Measurements from ENCODE around the gene SLC12A2.

- TF ChIP-seq POLR2A (IDR thresholded peaks at IDR 0.05) (no peak), CTCF (IDR thresholded peaks at IDR 0.05) (no peak), POLR2AphosphoS5 (IDR thresholded peaks at IDR 0.05) (no peak)
These were observed 26.2 kb downstream of the SLC12A2 start for GRCh38 chr5:128109766-128110165.

Measured in stomach (tissue), 4 donors.